ENCODE results near the gene TBC1D4.

DNA sequence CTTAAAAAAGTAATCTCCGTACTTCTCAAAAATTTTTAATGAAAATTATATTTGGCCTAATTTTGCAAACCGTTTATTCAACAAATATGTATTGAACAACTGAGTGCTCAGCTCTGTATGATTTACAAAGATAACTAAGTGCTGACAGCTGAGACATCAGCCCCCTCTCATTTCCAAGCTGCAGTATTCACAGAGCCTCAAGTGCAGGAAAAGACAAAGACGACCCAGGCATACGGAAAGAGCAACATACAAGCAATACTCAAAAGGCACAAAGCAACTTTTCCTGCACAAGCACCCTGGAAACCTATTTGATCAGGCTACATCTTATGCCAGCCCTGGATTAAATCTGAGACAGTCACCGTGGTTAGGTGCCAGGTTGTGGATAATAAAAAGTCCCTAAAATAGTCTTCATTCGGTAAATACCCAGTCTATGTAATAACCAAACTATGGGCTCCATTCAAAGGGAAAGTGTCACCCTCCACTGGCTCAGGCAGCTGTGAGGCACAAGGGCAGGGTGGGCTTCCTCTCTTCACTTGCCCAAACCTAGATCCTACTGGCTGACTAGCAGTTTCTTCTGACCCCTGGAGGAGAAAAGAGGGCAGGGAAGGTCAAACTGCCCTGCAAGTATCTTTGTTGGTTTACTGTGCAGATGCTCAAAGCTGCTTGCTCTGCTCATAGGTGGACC is 65.5 kb downstream of the TBC1D4 start:
- TF ChIP-seq, protein P1, sequence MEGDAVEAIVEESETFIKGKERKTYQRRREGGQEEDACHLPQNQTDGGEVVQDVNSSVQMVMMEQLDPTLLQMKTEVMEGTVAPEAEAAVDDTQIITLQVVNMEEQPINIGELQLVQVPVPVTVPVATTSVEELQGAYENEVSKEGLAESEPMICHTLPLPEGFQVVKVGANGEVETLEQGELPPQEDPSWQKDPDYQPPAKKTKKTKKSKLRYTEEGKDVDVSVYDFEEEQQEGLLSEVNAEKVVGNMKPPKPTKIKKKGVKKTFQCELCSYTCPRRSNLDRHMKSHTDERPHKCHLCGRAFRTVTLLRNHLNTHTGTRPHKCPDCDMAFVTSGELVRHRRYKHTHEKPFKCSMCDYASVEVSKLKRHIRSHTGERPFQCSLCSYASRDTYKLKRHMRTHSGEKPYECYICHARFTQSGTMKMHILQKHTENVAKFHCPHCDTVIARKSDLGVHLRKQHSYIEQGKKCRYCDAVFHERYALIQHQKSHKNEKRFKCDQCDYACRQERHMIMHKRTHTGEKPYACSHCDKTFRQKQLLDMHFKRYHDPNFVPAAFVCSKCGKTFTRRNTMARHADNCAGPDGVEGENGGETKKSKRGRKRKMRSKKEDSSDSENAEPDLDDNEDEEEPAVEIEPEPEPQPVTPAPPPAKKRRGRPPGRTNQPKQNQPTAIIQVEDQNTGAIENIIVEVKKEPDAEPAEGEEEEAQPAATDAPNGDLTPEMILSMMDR (IDR thresholded peaks at IDR 0.05 in 4 of 5, conservative IDR thresholded peaks at IDR 0.05 in 1 of 5) = no peak
- TF ChIP-seq POLR2A (IDR thresholded peaks at IDR 0.05) = no peak
